HepG2 (cell line): ENCODE results near the gene INSR. TPM values are rescaled to one million over a fixed set of nuclear protein-coding genes. Genes with fewer than 3 reads are reported as not detected.

Experiments
- ELF1 ChIP-seq: sonication (generic); formaldehyde crosslinking; IDR thresholded peaks from 2 replicates; pipeline ENCODE4 v1.4.0; 2020; ENCODE audit warnings: missing genetic modification reagents
- KAT7 ChIP-seq: IDR thresholded peaks from 2 replicates; pipeline ENCODE4 v1.6.1; 2018; ENCODE audit warnings: borderline replicate concordance, missing compliant biosample characterization
- MAFK ChIP-seq, 2 experiments: IDR thresholded peaks in 1 of 2; conservative IDR thresholded peaks in 1 of 2; 2 replicates each; pipeline ENCODE4 v1.6.1; 2011; ENCODE audit warnings: improper control_type of control experiment in 2 of 2, low read length in 2 of 2
- MEIS2 ChIP-seq: sonication (generic); formaldehyde crosslinking; IDR thresholded peaks from 2 replicates; pipeline ENCODE4 v1.9.0; 2021; ENCODE audit warnings: mild to moderate bottlenecking, missing genetic modification reagents
- NFKB2 ChIP-seq: sonication (generic); formaldehyde crosslinking; IDR thresholded peaks from 2 replicates; pipeline ENCODE4 v1.4.0; 2020; ENCODE audit warnings: missing genetic modification reagents, borderline replicate concordance
- POLR2G ChIP-seq: fragments of 200-400 bp; formaldehyde crosslinking; IDR thresholded peaks from 2 replicates; pipeline ENCODE4 v1.6.1; 2018; ENCODE audit warnings: mild to moderate bottlenecking, low read depth, low read length, moderate library complexity
- REL ChIP-seq: sonication (generic); formaldehyde crosslinking; conservative IDR thresholded peaks from 2 replicates; pipeline ENCODE4 v1.8.0; 2022; ENCODE audit warnings: mild to moderate bottlenecking, missing genetic modification reagents, moderate library complexity
- SATB2 ChIP-seq: sonication (generic); formaldehyde crosslinking; IDR thresholded peaks from 2 replicates; pipeline ENCODE4 v1.5.0; 2020; ENCODE audit warnings: missing genetic modification reagents
- SOX13 ChIP-seq, 3 experiments: fragments of 450-650 bp in 1 of 3; sonication (generic) in 1 of 3; formaldehyde crosslinking in 1 of 3; IDR thresholded peaks in 2 of 3; conservative IDR thresholded peaks in 1 of 3; 2 replicates each; pipeline versions ENCODE4 v1.5.0 to v1.6.1; 2016 to 2020; ENCODE audit warnings: antibody characterized with exemption in 1 of 3, mild to moderate bottlenecking in 1 of 3, missing compliant biosample characterization in 1 of 3, missing genetic modification reagents in 1 of 3, moderate library complexity in 1 of 3
- SOX6 ChIP-seq, 2 experiments: fragments of 450-650 bp in 1 of 2; sonication (generic) in 1 of 2; formaldehyde crosslinking in 1 of 2; IDR thresholded peaks; 2 replicates each; pipeline versions ENCODE4 v1.4.0 to v1.6.1; 2017 to 2020; ENCODE audit warnings: antibody characterized with exemption in 1 of 2, mild to moderate bottlenecking in 1 of 2, missing genetic modification reagents in 1 of 2
- ZMYM3 ChIP-seq: sonication (generic); formaldehyde crosslinking; IDR thresholded peaks from 2 replicates; pipeline ENCODE4 v1.5.1; 2020; ENCODE audit warnings: mild to moderate bottlenecking, missing genetic modification reagents
- ZNF563 ChIP-seq: sonication (generic); formaldehyde crosslinking; IDR thresholded peaks from 2 replicates; pipeline ENCODE4 v1.8.0; 2022; ENCODE audit warnings: mild to moderate bottlenecking, moderate library complexity, missing genetic modification reagents
- polyA plus RNA-seq, 8 experiments: library from polyadenylated mRNA; depleted of rRNA in 3 of 8; stranded (reverse) in 7 of 8; unstranded in 1 of 8; fragments of >200 nt; fragmentation: Illumina TruSeq in 4 of 8; extraction: Trizol in 4 of 8; gene quantifications; 2 replicates each; pipeline versions ENCODE4 v1.2.1 to v1.2.3, GENCODE V29; 2011 to 2016; ENCODE audit warnings: low read depth in 4 of 8, missing spikeins in 1 of 8, mixed read lengths in 1 of 8; ENCODE audit not compliant: insufficient read depth in 1 of 8
- total RNA-seq, 5 experiments: library from RNA; depleted of rRNA; stranded (reverse); fragments of >200 nt; fragmentation: Illumina TruSeq; extraction: Trizol; gene quantifications; 2 replicates each; pipeline ENCODE4 v1.2.3, GENCODE V29; 2016; ENCODE audit warnings: low read depth in 1 of 5
- TF ChIP-seq, protein P1 (sequence below): sonication (generic); formaldehyde crosslinking; IDR thresholded peaks from 2 replicates; pipeline ENCODE4 v1.9.0; 2022; ENCODE audit warnings: low read depth, missing genetic modification reagents
- TF ChIP-seq, protein P2 (sequence below): sonication (generic); formaldehyde crosslinking; IDR thresholded peaks from 2 replicates; pipeline ENCODE4 v1.4.0; 2020; ENCODE audit warnings: missing genetic modification reagents, borderline replicate concordance
- TF ChIP-seq, protein P3 (sequence below): sonication (generic); formaldehyde crosslinking; IDR thresholded peaks from 2 replicates; pipeline ENCODE4; 2020; ENCODE audit warnings: missing genetic modification reagents, mild to moderate bottlenecking, borderline replicate concordance
- TF ChIP-seq, protein P4 (sequence below): sonication (generic); formaldehyde crosslinking; conservative IDR thresholded peaks from 2 replicates; pipeline ENCODE4 v1.4.0; 2020; ENCODE audit warnings: missing genetic modification reagents

Gene INSR
- total and polyA plus RNA-seq, 2 of the 13 experiments (the other 11 are each of a cell fraction or from before 2014, with no cell fraction given) = 24.2 to 29.8 TPM

DNA sequence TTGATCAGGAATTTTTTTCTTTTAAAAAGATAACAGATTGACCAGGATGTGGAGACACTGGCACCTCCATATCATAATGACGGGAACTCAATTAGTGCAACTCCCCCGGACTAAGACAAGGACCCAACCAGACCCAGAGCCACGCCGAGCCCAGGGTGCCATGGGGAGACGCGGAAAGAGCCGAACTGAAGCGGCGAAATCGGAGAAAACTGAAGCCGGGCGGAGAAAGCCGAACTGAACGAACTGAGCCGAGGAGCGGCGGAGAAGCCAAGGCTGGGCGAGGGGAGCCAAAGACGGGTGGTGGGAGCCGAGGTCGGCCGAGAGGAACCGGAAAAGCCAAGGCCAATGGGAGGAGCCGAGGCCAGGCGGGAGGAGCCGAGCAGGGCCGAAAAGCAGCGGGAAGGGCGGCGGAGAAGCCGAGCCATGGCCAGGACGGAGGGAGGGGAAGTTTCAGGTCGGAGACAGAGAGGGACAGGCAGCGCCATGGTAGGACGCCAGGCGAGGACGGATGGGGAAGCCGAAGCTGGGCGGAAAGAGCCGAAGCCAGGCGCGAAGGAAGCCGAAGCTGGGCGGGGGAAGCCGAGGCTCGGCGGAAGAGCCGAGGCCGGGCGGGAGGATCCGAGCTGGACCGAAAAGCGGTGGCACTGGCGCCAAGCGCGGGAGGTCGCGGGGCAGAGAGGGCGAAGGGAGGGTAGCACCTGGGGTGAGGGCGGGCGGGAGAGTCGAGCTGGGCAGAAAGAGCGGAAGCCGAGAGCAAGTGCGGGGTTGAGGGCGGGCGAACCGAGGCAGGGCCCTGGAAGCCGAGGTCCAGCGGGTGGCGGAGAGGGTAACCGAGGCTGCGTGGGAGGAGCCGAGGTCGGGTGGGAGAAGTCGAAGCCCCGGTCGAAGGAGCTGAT is 195.3 kb downstream of the INSR start (continued):
- TF ChIP-seq, protein P1, sequence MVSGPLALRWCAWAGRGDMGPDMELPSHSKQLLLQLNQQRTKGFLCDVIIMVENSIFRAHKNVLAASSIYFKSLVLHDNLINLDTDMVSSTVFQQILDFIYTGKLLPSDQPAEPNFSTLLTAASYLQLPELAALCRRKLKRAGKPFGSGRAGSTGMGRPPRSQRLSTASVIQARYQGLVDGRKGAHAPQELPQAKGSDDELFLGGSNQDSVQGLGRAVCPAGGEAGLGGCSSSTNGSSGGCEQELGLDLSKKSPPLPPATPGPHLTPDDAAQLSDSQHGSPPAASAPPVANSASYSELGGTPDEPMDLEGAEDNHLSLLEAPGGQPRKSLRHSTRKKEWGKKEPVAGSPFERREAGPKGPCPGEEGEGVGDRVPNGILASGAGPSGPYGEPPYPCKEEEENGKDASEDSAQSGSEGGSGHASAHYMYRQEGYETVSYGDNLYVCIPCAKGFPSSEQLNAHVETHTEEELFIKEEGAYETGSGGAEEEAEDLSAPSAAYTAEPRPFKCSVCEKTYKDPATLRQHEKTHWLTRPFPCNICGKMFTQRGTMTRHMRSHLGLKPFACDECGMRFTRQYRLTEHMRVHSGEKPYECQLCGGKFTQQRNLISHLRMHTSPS = peak; percentile 57; the same call in 1 of the 2 replicates
- TF ChIP-seq SOX13 (IDR thresholded peaks at IDR 0.05) = no peak
- 0 out of 4 replicates have a peak, but pooled peaks of 1 of the 2 experiments have one; percentile 21 for TF ChIP-seq SOX13 (CRISPR knock-in tag; conservative IDR thresholded peaks at IDR 0.05 in 1 of 2, IDR thresholded peaks at IDR 0.05 in 1 of 2)
- TF ChIP-seq, protein P2, sequence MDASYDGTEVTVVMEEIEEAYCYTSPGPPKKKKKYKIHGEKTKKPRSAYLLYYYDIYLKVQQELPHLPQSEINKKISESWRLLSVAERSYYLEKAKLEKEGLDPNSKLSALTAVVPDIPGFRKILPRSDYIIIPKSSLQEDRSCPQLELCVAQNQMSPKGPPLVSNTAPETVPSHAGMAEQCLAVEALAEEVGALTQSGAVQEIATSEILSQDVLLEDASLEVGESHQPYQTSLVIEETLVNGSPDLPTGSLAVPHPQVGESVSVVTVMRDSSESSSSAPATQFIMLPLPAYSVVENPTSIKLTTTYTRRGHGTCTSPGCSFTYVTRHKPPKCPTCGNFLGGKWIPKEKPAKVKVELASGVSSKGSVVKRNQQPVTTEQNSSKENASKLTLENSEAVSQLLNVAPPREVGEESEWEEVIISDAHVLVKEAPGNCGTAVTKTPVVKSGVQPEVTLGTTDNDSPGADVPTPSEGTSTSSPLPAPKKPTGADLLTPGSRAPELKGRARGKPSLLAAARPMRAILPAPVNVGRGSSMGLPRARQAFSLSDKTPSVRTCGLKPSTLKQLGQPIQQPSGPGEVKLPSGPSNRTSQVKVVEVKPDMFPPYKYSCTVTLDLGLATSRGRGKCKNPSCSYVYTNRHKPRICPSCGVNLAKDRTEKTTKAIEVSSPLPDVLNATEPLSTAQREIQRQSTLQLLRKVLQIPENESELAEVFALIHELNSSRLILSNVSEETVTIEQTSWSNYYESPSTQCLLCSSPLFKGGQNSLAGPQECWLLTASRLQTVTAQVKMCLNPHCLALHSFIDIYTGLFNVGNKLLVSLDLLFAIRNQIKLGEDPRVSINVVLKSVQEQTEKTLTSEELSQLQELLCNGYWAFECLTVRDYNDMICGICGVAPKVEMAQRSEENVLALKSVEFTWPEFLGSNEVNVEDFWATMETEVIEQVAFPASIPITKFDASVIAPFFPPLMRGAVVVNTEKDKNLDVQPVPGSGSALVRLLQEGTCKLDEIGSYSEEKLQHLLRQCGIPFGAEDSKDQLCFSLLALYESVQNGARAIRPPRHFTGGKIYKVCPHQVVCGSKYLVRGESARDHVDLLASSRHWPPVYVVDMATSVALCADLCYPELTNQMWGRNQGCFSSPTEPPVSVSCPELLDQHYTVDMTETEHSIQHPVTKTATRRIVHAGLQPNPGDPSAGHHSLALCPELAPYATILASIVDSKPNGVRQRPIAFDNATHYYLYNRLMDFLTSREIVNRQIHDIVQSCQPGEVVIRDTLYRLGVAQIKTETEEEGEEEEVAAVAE (CRISPR knock-in tag) = no peak
- TF ChIP-seq REL (CRISPR knock-in tag) = 0 out of 2 replicates have a peak, but pooled peaks have one; percentile 62
- no peak for TF ChIP-seq MAFK (conservative IDR thresholded peaks at IDR 0.05 in 1 of 2, IDR thresholded peaks at IDR 0.05 in 1 of 2; ENCODE audit: low read length in 2 of 2)
- TF ChIP-seq, protein P3, sequence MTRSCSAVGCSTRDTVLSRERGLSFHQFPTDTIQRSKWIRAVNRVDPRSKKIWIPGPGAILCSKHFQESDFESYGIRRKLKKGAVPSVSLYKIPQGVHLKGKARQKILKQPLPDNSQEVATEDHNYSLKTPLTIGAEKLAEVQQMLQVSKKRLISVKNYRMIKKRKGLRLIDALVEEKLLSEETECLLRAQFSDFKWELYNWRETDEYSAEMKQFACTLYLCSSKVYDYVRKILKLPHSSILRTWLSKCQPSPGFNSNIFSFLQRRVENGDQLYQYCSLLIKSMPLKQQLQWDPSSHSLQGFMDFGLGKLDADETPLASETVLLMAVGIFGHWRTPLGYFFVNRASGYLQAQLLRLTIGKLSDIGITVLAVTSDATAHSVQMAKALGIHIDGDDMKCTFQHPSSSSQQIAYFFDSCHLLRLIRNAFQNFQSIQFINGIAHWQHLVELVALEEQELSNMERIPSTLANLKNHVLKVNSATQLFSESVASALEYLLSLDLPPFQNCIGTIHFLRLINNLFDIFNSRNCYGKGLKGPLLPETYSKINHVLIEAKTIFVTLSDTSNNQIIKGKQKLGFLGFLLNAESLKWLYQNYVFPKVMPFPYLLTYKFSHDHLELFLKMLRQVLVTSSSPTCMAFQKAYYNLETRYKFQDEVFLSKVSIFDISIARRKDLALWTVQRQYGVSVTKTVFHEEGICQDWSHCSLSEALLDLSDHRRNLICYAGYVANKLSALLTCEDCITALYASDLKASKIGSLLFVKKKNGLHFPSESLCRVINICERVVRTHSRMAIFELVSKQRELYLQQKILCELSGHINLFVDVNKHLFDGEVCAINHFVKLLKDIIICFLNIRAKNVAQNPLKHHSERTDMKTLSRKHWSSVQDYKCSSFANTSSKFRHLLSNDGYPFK (CRISPR knock-in tag) = peak; percentile 97
- peak; percentile 81 for TF ChIP-seq POLR2G
- TF ChIP-seq, protein P4, sequence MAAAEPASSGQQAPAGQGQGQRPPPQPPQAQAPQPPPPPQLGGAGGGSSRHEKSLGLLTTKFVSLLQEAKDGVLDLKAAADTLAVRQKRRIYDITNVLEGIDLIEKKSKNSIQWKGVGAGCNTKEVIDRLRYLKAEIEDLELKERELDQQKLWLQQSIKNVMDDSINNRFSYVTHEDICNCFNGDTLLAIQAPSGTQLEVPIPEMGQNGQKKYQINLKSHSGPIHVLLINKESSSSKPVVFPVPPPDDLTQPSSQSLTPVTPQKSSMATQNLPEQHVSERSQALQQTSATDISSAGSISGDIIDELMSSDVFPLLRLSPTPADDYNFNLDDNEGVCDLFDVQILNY (CRISPR knock-in tag) = peak; percentile 39; the same call in 1 of the 2 replicates
- TF ChIP-seq ELF1 (CRISPR knock-in tag) = peak; percentile 74; the same call in 1 of the 2 replicates
- TF ChIP-seq SATB2 (CRISPR knock-in tag) = no peak
- 0 out of 2 replicates have a peak, but pooled peaks have one; percentile 27 for TF ChIP-seq ZMYM3 (CRISPR knock-in tag)
- no peak for TF ChIP-seq SOX6 (IDR thresholded peaks at IDR 0.05)
- TF ChIP-seq SOX6 (CRISPR knock-in tag; IDR thresholded peaks at IDR 0.05) = peak; percentile 37; the same call in 1 of the 2 replicates
- TF ChIP-seq KAT7 (CRISPR knock-in tag) = peak; percentile 28; the same call in 1 of the 2 replicates
- no peak for TF ChIP-seq ZNF563 (CRISPR knock-in tag)
- TF ChIP-seq MEIS2 (CRISPR knock-in tag) = no peak
- TF ChIP-seq NFKB2 = peak; percentile 72; the same call in 1 of the 2 replicates
